WTC11 (cell line): Measurements from ENCODE around the gene PNMT. TPM values are rescaled to one million over a fixed set of nuclear protein-coding genes. Genes with fewer than 3 reads are reported as not detected.
A peak's percentile ranks its signal among the peaks of the same experiment; 100 is the strongest.

Source experiments
- ATAC-seq: fragments of 200-7000 bp; cut with Tn5 transposase; 2 replicates; pipeline ENCODE4 v1.10.0; 2021; ENCODE audit warnings: mild to moderate bottlenecking, moderate library complexity
- CTCF ChIA-PET: fragments of 300-600 bp; sonication (Branson Sonifier 250); formaldehyde crosslinking; loops from one replicate; lab custom pipeline; 2021; ENCODE audit warnings: antibody characterized with exemption; lab: Charles Lee
- POLR2A ChIA-PET: fragments of 350-600 bp; sonication (Branson Sonifier 250); formaldehyde crosslinking; loops from one replicate; lab custom pipeline; 2021; ENCODE audit warnings: antibody characterized with exemption; lab: Charles Lee
- DNase-seq: peaks from one replicate; pipeline ENCODE4 v3.0.0; 2021; ENCODE audit warnings: low spot score
- H3K27ac Mint-ChIP-seq: 2 replicates; pipeline ENCODE4 v1.8.0; 2021; ENCODE audit warnings: mixed read lengths
- H3K27me3 Mint-ChIP-seq: 2 replicates; pipeline ENCODE4 v1.8.0; 2021; ENCODE audit warnings: low read depth, mild to moderate bottlenecking, moderate library complexity, mixed read lengths
- H3K36me3 Mint-ChIP-seq: 2 replicates; pipeline ENCODE4 v1.8.0; 2021; ENCODE audit warnings: mixed read lengths
- H3K4me1 Mint-ChIP-seq: 2 replicates; pipeline ENCODE4 v1.8.0; 2022; ENCODE audit warnings: mixed read lengths
- H3K4me3 Mint-ChIP-seq: 2 replicates; pipeline ENCODE4 v1.8.0; 2021; ENCODE audit warnings: mild to moderate bottlenecking, moderate library complexity, mixed read lengths
- H3K9me3 Mint-ChIP-seq: 2 replicates; pipeline ENCODE4 v1.8.0; 2021; ENCODE audit warnings: mixed read lengths
- E2F4 ChIP-seq: sonication (generic); formaldehyde crosslinking; IDR thresholded peaks from 2 replicates; pipeline ENCODE4 v1.8.1; 2022; ENCODE audit warnings: low read depth, mild to moderate bottlenecking, moderate library complexity, missing genetic modification reagents, borderline replicate concordance
- GRHL2 ChIP-seq: fragments of 250-450 bp; sonication (Bioruptor Pico); IDR thresholded peaks from 2 replicates; pipeline ENCODE4 v1.8.0; 2022; ENCODE audit warnings: mild to moderate bottlenecking, moderate library complexity; ENCODE audit not compliant: insufficient replicate concordance, severe bottlenecking
- KAT7 ChIP-seq: sonication (generic); formaldehyde crosslinking; IDR thresholded peaks from 2 replicates; pipeline ENCODE4 v1.8.1; 2023; ENCODE audit warnings: missing genetic modification reagents, mild to moderate bottlenecking, borderline replicate concordance
- NFYB ChIP-seq: sonication (generic); formaldehyde crosslinking; conservative IDR thresholded peaks from 2 replicates; pipeline ENCODE4 v1.8.0; 2022; ENCODE audit warnings: low read depth, missing genetic modification reagents
- NR1H2 ChIP-seq: sonication (generic); formaldehyde crosslinking; IDR thresholded peaks from 2 replicates; pipeline ENCODE4 v1.9.0; 2021; ENCODE audit warnings: mild to moderate bottlenecking, moderate library complexity, missing genetic modification reagents
- NR3C1 ChIP-seq: sonication (generic); formaldehyde crosslinking; conservative IDR thresholded peaks from 2 replicates; pipeline ENCODE4 v1.8.1; 2023; ENCODE audit warnings: low read depth, mild to moderate bottlenecking, missing genetic modification reagents
- PRDM15 ChIP-seq: sonication (generic); formaldehyde crosslinking; IDR thresholded peaks from 2 replicates; pipeline ENCODE4 v1.8.0; 2022; ENCODE audit warnings: missing genetic modification reagents
- STAT6 ChIP-seq: sonication (generic); formaldehyde crosslinking; conservative IDR thresholded peaks from 2 replicates; pipeline ENCODE4 v1.8.1; 2023; ENCODE audit warnings: mild to moderate bottlenecking, low read depth, missing genetic modification reagents, moderate library complexity
- ZBTB21 ChIP-seq: sonication (generic); formaldehyde crosslinking; IDR thresholded peaks from 2 replicates; pipeline ENCODE4 v1.8.1; 2023; ENCODE audit warnings: mild to moderate bottlenecking, missing genetic modification reagents, borderline replicate concordance
- ZNF219 ChIP-seq: sonication (generic); formaldehyde crosslinking; IDR thresholded peaks from 2 replicates; pipeline ENCODE4 v1.8.0; 2023; ENCODE audit warnings: missing genetic modification reagents, mild to moderate bottlenecking, borderline replicate concordance
- ZNF263 ChIP-seq: sonication (generic); formaldehyde crosslinking; IDR thresholded peaks from 2 replicates; pipeline ENCODE4 v1.8.1; 2022; ENCODE audit warnings: low read depth, mild to moderate bottlenecking, moderate library complexity, missing genetic modification reagents
- ZNF425 ChIP-seq: fragments of 250-450 bp; sonication (Bioruptor Pico); conservative IDR thresholded peaks from 2 replicates; pipeline ENCODE4 v1.9.0; 2021; ENCODE audit warnings: mild to moderate bottlenecking
- ZSCAN18 ChIP-seq: fragments of 250-450 bp; sonication (Bioruptor Pico); IDR thresholded peaks from 2 replicates; pipeline ENCODE4 v2.1.2; 2022; ENCODE audit warnings: mild to moderate bottlenecking, moderate library complexity
- total RNA-seq: library from RNA; stranded (reverse); gene quantifications from 3 replicates; pipeline ENCODE4 v1.2.3, GENCODE V29; 2021
- TF ChIP-seq, protein P1 (sequence below): sonication (generic); formaldehyde crosslinking; IDR thresholded peaks from 2 replicates; pipeline ENCODE4 v1.8.0; 2022; ENCODE audit warnings: mild to moderate bottlenecking, missing genetic modification reagents
- TF ChIP-seq, protein P2 (sequence below): sonication (generic); formaldehyde crosslinking; conservative IDR thresholded peaks from 2 replicates; pipeline ENCODE4 v1.8.1; 2022; ENCODE audit warnings: mild to moderate bottlenecking, missing genetic modification reagents
- TF ChIP-seq, protein P3 (sequence below): sonication (generic); formaldehyde crosslinking; IDR thresholded peaks from 2 replicates; pipeline ENCODE4 v1.8.0; 2023; ENCODE audit warnings: missing genetic modification reagents

The PNMT gene
- total RNA-seq, 1 experiment from 2014 or later = 3.1 TPM

DNA sequence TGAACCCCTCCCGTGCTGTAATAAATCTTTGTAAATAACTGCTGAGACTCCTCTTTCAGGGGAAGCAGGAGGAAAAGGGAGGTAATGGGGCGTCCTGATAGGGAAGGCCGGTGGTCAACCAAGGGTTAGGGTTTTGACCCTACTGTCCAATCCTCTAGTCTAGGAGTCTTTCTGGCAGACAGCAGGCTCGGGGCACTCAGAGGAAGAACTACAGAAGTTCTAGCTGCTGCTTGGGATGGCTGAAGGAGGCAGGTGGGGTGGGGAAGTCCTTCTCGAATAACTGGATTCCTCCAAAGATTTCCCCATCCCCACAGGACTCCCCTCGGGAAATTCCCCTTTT lies 31.7 kb upstream of the PNMT start:
- Mint-ChIP-seq H3K27ac (peak overlapping the region; percentile 64), H3K27me3 (no peaks in the 10 kb centered on the region), H3K4me3 (peak overlapping the region; percentile 76), H3K9me3 (no peaks in the 10 kb centered on the region), H3K36me3 (no peaks in the 10 kb centered on the region), H3K4me1 (peaks cover 72% of the 10 kb centered on the region)
- DNase-seq = no peak
- ChIA-PET POLR2A (no interaction called here), CTCF (interaction anchor here (1.0 to 23.6 kb wide), 6 partner anchors 10 to 89 kb away, joined by 3 to 851 read pairs (median 10); partner anchors contain the start of gene PPP1R1B)
- no peak for ATAC-seq
- no peak for TF ChIP-seq ZNF263 (CRISPR knock-in tag)
- TF ChIP-seq PRDM15 (CRISPR knock-in tag) = no peak
- no peak for TF ChIP-seq E2F4 (CRISPR knock-in tag)
- no peak for TF ChIP-seq ZBTB21 (CRISPR knock-in tag)
- TF ChIP-seq, protein P1, sequence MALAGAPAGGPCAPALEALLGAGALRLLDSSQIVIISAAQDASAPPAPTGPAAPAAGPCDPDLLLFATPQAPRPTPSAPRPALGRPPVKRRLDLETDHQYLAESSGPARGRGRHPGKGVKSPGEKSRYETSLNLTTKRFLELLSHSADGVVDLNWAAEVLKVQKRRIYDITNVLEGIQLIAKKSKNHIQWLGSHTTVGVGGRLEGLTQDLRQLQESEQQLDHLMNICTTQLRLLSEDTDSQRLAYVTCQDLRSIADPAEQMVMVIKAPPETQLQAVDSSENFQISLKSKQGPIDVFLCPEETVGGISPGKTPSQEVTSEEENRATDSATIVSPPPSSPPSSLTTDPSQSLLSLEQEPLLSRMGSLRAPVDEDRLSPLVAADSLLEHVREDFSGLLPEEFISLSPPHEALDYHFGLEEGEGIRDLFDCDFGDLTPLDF (CRISPR knock-in tag) = no peak
- TF ChIP-seq, protein P2, sequence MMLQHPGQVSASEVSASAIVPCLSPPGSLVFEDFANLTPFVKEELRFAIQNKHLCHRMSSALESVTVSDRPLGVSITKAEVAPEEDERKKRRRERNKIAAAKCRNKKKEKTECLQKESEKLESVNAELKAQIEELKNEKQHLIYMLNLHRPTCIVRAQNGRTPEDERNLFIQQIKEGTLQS (CRISPR knock-in tag) = no peak
- TF ChIP-seq NFYB (CRISPR knock-in tag) = no peak
- no peak for TF ChIP-seq KAT7 (CRISPR knock-in tag)
- TF ChIP-seq NR3C1 (CRISPR knock-in tag) = no peak
- TF ChIP-seq ZNF425 = no peak
- no peak for TF ChIP-seq NR1H2 (CRISPR knock-in tag)
- no peak for TF ChIP-seq ZSCAN18 (CRISPR knock-in tag)
- TF ChIP-seq GRHL2 (CRISPR knock-in tag) = no peak
- TF ChIP-seq, protein P3, sequence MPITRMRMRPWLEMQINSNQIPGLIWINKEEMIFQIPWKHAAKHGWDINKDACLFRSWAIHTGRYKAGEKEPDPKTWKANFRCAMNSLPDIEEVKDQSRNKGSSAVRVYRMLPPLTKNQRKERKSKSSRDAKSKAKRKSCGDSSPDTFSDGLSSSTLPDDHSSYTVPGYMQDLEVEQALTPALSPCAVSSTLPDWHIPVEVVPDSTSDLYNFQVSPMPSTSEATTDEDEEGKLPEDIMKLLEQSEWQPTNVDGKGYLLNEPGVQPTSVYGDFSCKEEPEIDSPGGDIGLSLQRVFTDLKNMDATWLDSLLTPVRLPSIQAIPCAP (CRISPR knock-in tag) = no peak
- TF ChIP-seq STAT6 (CRISPR knock-in tag) = no peak
- no peak for TF ChIP-seq ZNF219 (CRISPR knock-in tag)
